ENCODE data around the gene CELSR1. TPM values are rescaled to one million over a fixed set of nuclear protein-coding genes. Genes with fewer than 3 reads are reported as not detected.

Gene CELSR1
- total RNA-seq, 1 donor from 2014 or later: 27.6 TPM

DNA sequence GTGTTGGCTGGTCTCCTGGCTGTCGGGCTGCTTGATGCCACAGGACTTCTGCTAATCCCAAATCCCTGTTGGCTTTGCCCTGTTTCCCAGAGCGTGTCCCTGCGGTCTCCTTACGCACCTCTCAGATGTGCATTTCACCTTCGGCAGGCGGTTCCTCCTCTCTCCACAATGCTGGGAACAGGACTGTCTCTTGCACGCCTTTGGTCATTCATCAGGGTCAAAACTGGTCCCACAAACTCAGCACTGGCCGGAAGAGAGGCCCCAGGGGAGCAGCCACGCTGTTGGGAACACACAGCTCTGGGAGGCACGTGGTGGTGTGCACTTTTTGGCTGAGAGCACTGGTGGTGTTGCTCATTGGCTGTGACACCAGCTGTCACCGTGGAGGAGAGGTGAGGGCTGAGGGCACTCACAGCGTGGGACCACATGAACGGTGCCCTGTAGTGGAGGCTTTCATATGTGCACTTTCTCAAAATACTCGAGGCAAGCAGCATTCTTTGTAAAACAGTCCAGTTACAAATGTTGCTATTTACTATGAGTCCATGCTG, 217.2 kb downstream of the CELSR1 start:
- no peak overlapping the region for H2AFZ ChIP-seq (ENCODE audit: low read depth, low read length)
- no peak overlapping the region for H3K27ac ChIP-seq (ENCODE audit: low read depth, low read length)
- Mint-ChIP-seq H3K27me3 (ENCODE audit: low read depth, unreplicated experiment) (peaks cover 11% of the 10 kb centered on the region), H3K4me3 (ENCODE audit: unreplicated experiment) (no peak overlapping the region), H3K9me3 (ENCODE audit: unreplicated experiment) (no peaks in the 10 kb centered on the region), H3K27ac (ENCODE audit: unreplicated experiment) (no peak overlapping the region), H3K4me1 (ENCODE audit: low read depth, unreplicated experiment) (no peaks in the 10 kb centered on the region), H3K36me3 (ENCODE audit: low read depth, unreplicated experiment) (no peaks in the 10 kb centered on the region)
- no peak for TF ChIP-seq EZH2 (IDR thresholded peaks at IDR 0.05; ENCODE audit: insufficient read depth, low read length)
- TF ChIP-seq, protein P1, sequence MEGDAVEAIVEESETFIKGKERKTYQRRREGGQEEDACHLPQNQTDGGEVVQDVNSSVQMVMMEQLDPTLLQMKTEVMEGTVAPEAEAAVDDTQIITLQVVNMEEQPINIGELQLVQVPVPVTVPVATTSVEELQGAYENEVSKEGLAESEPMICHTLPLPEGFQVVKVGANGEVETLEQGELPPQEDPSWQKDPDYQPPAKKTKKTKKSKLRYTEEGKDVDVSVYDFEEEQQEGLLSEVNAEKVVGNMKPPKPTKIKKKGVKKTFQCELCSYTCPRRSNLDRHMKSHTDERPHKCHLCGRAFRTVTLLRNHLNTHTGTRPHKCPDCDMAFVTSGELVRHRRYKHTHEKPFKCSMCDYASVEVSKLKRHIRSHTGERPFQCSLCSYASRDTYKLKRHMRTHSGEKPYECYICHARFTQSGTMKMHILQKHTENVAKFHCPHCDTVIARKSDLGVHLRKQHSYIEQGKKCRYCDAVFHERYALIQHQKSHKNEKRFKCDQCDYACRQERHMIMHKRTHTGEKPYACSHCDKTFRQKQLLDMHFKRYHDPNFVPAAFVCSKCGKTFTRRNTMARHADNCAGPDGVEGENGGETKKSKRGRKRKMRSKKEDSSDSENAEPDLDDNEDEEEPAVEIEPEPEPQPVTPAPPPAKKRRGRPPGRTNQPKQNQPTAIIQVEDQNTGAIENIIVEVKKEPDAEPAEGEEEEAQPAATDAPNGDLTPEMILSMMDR (IDR thresholded peaks at IDR 0.05; ENCODE audit: insufficient read depth, low read depth, low read length): no peak
- FAIRE-seq (no peak), DNase-seq (ENCODE audit: low read depth) (no peak)
- H3K9me3 ChIP-seq (ENCODE audit: insufficient read depth, low read depth, low read length): no peaks in the 10 kb centered on the region
- H3K4me2 ChIP-seq (ENCODE audit: low read length): no peak overlapping the region
- peaks cover 51% of the 10 kb centered on the region for H3K79me2 ChIP-seq (ENCODE audit: insufficient read depth, low read length)
- H3K36me3 ChIP-seq (ENCODE audit: insufficient read depth, low read length): peaks cover 5% of the 10 kb centered on the region
- no peak overlapping the region for H3K4me3 ChIP-seq (ENCODE audit: insufficient read depth, low read depth, low read length)
- no peaks in the 10 kb centered on the region for H3K4me1 ChIP-seq (ENCODE audit: insufficient read depth, low read length)
- H3K9ac ChIP-seq (ENCODE audit: low read length): no peak overlapping the region
- H4K20me1 ChIP-seq (ENCODE audit: insufficient read depth, low read length): peaks cover 6% of the 10 kb centered on the region
- H3K27me3 ChIP-seq (ENCODE audit: insufficient read depth, low read length): no peaks in the 10 kb centered on the region

DNA sequence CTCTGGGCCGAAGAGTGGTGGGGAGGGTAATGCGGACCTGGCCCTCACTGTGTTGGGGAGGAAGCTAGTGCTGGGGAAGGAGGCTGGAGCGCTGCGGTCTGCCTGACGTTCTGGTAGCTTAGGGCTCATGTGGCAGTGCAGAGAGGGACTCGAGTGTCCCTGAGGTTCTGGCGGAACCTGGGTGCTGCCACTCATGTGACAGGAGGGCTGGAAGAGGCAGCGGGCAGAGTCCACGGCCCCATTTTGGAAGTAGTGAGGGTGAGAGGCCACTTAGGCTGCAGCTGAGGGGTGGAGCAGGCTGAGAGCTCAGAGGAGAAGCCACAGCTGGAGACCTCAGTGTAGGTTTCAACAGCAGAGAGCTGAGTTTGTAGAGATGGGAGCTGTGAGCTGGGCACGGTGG, 218.1 kb downstream of the CELSR1 start:
- Histone ChIP-seq H3K4me2 (ENCODE audit: low read length) (no peak overlapping the region), H2AFZ (ENCODE audit: low read depth, low read length) (no peak overlapping the region), H3K4me3 (ENCODE audit: insufficient read depth, low read depth, low read length) (no peak overlapping the region), H3K27me3 (ENCODE audit: insufficient read depth, low read length) (no peaks in the 10 kb centered on the region), H3K27ac (ENCODE audit: low read depth, low read length) (no peak overlapping the region), H3K9ac (ENCODE audit: low read length) (no peak overlapping the region), H3K4me1 (ENCODE audit: insufficient read depth, low read length) (no peaks in the 10 kb centered on the region), H4K20me1 (ENCODE audit: insufficient read depth, low read length) (peaks cover 6% of the 10 kb centered on the region), H3K36me3 (ENCODE audit: insufficient read depth, low read length) (no peaks in the 10 kb centered on the region), H3K79me2 (ENCODE audit: insufficient read depth, low read length) (peaks cover 51% of the 10 kb centered on the region), H3K9me3 (ENCODE audit: insufficient read depth, low read depth, low read length) (no peaks in the 10 kb centered on the region)
- Mint-ChIP-seq H3K4me1 (ENCODE audit: low read depth, unreplicated experiment) (no peaks in the 10 kb centered on the region), H3K9me3 (ENCODE audit: unreplicated experiment) (no peaks in the 10 kb centered on the region), H3K27ac (ENCODE audit: unreplicated experiment) (no peak overlapping the region), H3K36me3 (ENCODE audit: low read depth, unreplicated experiment) (no peaks in the 10 kb centered on the region), H3K27me3 (ENCODE audit: low read depth, unreplicated experiment) (peaks cover 11% of the 10 kb centered on the region), H3K4me3 (ENCODE audit: unreplicated experiment) (no peak overlapping the region)
- no peak for TF ChIP-seq EZH2 (IDR thresholded peaks at IDR 0.05; ENCODE audit: insufficient read depth, low read length)
- TF ChIP-seq, protein P1 (IDR thresholded peaks at IDR 0.05; ENCODE audit: insufficient read depth, low read depth, low read length): no peak
- no peak for FAIRE-seq
- no peak for DNase-seq (ENCODE audit: low read depth)

DNA sequence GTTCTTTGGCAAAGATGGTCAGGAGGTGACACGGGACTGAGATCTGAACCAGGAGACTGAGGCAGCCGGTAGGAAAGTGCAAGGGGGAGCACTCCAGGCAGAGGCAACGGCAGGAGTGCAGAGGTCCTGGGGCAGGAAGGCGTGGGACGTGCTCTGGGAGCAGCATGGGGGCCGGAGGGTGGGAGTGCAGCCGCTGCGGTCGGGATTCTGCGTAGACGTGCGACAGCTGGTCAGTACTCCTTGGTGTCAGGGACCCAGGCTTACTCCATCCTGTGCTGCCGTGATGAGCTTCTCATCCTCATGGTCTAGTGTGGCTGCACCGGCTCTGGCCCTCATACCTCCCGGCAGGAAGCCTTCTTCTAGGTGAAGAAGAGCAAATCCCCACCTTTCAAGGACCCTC, 218.8 kb downstream of the CELSR1 start:
- TF ChIP-seq, protein P1 (IDR thresholded peaks at IDR 0.05; ENCODE audit: insufficient read depth, low read depth, low read length): no peak
- no peak for TF ChIP-seq EZH2 (IDR thresholded peaks at IDR 0.05; ENCODE audit: insufficient read depth, low read length)
- Histone ChIP-seq H3K9me3 (ENCODE audit: insufficient read depth, low read depth, low read length) (no peaks in the 10 kb centered on the region), H4K20me1 (ENCODE audit: insufficient read depth, low read length) (peaks cover 6% of the 10 kb centered on the region), H3K27me3 (ENCODE audit: insufficient read depth, low read length) (no peaks in the 10 kb centered on the region), H3K4me2 (ENCODE audit: low read length) (no peak overlapping the region), H3K9ac (ENCODE audit: low read length) (no peak overlapping the region), H3K27ac (ENCODE audit: low read depth, low read length) (no peak overlapping the region), H2AFZ (ENCODE audit: low read depth, low read length) (no peak overlapping the region), H3K4me3 (ENCODE audit: insufficient read depth, low read depth, low read length) (no peak overlapping the region), H3K79me2 (ENCODE audit: insufficient read depth, low read length) (peaks cover 51% of the 10 kb centered on the region), H3K36me3 (ENCODE audit: insufficient read depth, low read length) (no peaks in the 10 kb centered on the region), H3K4me1 (ENCODE audit: insufficient read depth, low read length) (no peaks in the 10 kb centered on the region)
- Mint-ChIP-seq H3K9me3 (ENCODE audit: unreplicated experiment) (no peaks in the 10 kb centered on the region), H3K27me3 (ENCODE audit: low read depth, unreplicated experiment) (peaks cover 11% of the 10 kb centered on the region), H3K27ac (ENCODE audit: unreplicated experiment) (no peak overlapping the region), H3K36me3 (ENCODE audit: low read depth, unreplicated experiment) (no peaks in the 10 kb centered on the region), H3K4me1 (ENCODE audit: low read depth, unreplicated experiment) (no peaks in the 10 kb centered on the region), H3K4me3 (ENCODE audit: unreplicated experiment) (no peak overlapping the region)
- no peak for DNase-seq (ENCODE audit: low read depth)
- no peak for FAIRE-seq
